IMR-90 (cell line): Measurements from ENCODE around the gene C1QTNF5. TPM values are rescaled to one million over a fixed set of nuclear protein-coding genes. Genes with fewer than 3 reads are reported as not detected.

Source experiments
- ATAC-seq: fragments of 200-7000 bp; cut with Tn5 transposase; 2 replicates; pipeline ENCODE4 v1.9.1; 2020; ENCODE audit warnings: low read depth, mild to moderate bottlenecking, moderate library complexity
- BruUV-seq: library from RNA; stranded (reverse); fragments of 400-500 nt; replicated peaks from 2 replicates; lab custom pipeline; 2021; lab: Mats Ljungman, UMichigan
- CTCF ChIA-PET: fragments of 300-600 bp; formaldehyde crosslinking; extraction: SDS; loops from one replicate; lab custom pipeline; 2021; ENCODE audit warnings: antibody characterized with exemption; lab: Yijun Ruan, JAX
- POLR2A ChIA-PET: fragments of 300-600 bp; sonication (Branson Sonifier 250); formaldehyde crosslinking; loops from one replicate; lab custom pipeline; 2022; ENCODE audit warnings: antibody characterized with exemption; ENCODE audit not compliant: unreplicated experiment; lab: Charles Lee
- DNase-seq: peaks from one replicate; pipeline ENCODE4 v3.0.0; 2013
- H2AFZ ChIP-seq: replicated peaks from 2 replicates; pipeline ENCODE3; 2013; ENCODE audit warnings: low read length, mild to moderate bottlenecking; ENCODE audit not compliant: poor library complexity
- H2AK5ac ChIP-seq: 2 replicates; pipeline ENCODE4 v1.6.1; 2013; ENCODE audit warnings: low read depth, low read length, inconsistent platforms
- H2AK9ac ChIP-seq: replicated peaks from 2 replicates; pipeline ENCODE3; 2013; ENCODE audit warnings: mild to moderate bottlenecking, low read depth, low read length, moderate library complexity; ENCODE audit not compliant: poor library complexity
- H2BK120ac ChIP-seq: 2 replicates; pipeline ENCODE4 v1.6.1; 2013; ENCODE audit warnings: low read depth, low read length, inconsistent platforms
- H2BK15ac ChIP-seq: 3 replicates; pipeline ENCODE4 v1.6.1; 2013; ENCODE audit warnings: low read depth, low read length, inconsistent platforms
- H2BK20ac ChIP-seq: 2 replicates; pipeline ENCODE4 v1.6.1; 2013; ENCODE audit warnings: low read depth, mild to moderate bottlenecking, inconsistent platforms, low read length, moderate library complexity
- H2BK5ac ChIP-seq: 2 replicates; pipeline ENCODE4 v1.6.1; 2013; ENCODE audit warnings: mild to moderate bottlenecking, low read depth, low read length, inconsistent platforms; ENCODE audit not compliant: poor library complexity, severe bottlenecking
- H3K14ac ChIP-seq: replicated peaks from 2 replicates; pipeline ENCODE4 v1.6.1; 2013; ENCODE audit warnings: low read depth, low read length, inconsistent platforms
- H3K18ac ChIP-seq: 2 replicates; pipeline ENCODE4 v1.6.1; 2013; ENCODE audit warnings: low read depth, low read length, control low read depth
- H3K23ac ChIP-seq: 2 replicates; pipeline ENCODE4 v1.6.1; 2013; ENCODE audit warnings: low read depth, low read length, inconsistent platforms
- H3K27ac ChIP-seq: 2 replicates; pipeline ENCODE4 v1.5.1; 2013; ENCODE audit warnings: mild to moderate bottlenecking, control low read depth, low read length; ENCODE audit not compliant: insufficient read depth
- H3K27me3 ChIP-seq: 2 replicates; pipeline ENCODE4 v1.6.1; 2013; ENCODE audit warnings: low read length; ENCODE audit not compliant: control insufficient read depth, insufficient read depth
- H3K36me3 ChIP-seq: 2 replicates; pipeline ENCODE4 v1.6.1; 2013; ENCODE audit warnings: low read length, mixed read lengths; ENCODE audit not compliant: control insufficient read depth, insufficient read depth
- H3K4ac ChIP-seq: 2 replicates; pipeline ENCODE4 v1.6.1; 2013; ENCODE audit warnings: low read depth, low read length, inconsistent platforms
- H3K4me1 ChIP-seq: 2 replicates; pipeline ENCODE4 v1.6.1; 2013; ENCODE audit warnings: low read length, mixed read lengths; ENCODE audit not compliant: control insufficient read depth, insufficient read depth
- H3K4me2 ChIP-seq: 2 replicates; pipeline ENCODE4 v1.6.1; 2013; ENCODE audit warnings: low read depth, mild to moderate bottlenecking, control low read depth, low read length, moderate library complexity
- H3K4me3 ChIP-seq: 2 replicates; pipeline ENCODE4 v1.5.1; 2013; ENCODE audit warnings: low read depth, mild to moderate bottlenecking, control low read depth, low read length, moderate library complexity; ENCODE audit not compliant: insufficient read depth
- H3K56ac ChIP-seq: 2 replicates; pipeline ENCODE4 v1.6.1; 2013; ENCODE audit warnings: low read length, inconsistent platforms; ENCODE audit not compliant: insufficient read depth; ENCODE audit errors: extremely low read depth
- H3K79me1 ChIP-seq, 2 experiments: 2 replicates each; pipeline ENCODE4 v1.6.1; 2013; ENCODE audit warnings: low read length in 2 of 2, inconsistent platforms in 1 of 2, low read depth in 1 of 2
- H3K9ac ChIP-seq: 2 replicates; pipeline ENCODE4 v1.6.1; 2013; ENCODE audit warnings: low read depth, low read length, control low read depth
- H3K9me1 ChIP-seq: 2 replicates; pipeline ENCODE4 v1.6.1; 2013; ENCODE audit warnings: low read length, inconsistent platforms; ENCODE audit not compliant: insufficient read depth
- H3K9me3 ChIP-seq: 2 replicates; pipeline ENCODE4 v1.6.1; 2013; ENCODE audit warnings: low read length; ENCODE audit not compliant: control insufficient read depth, insufficient read depth
- H4K20me1 ChIP-seq: 2 replicates; pipeline ENCODE4 v1.6.1; 2013; ENCODE audit warnings: low read length, inconsistent platforms; ENCODE audit not compliant: insufficient read depth
- H4K5ac ChIP-seq: 2 replicates; pipeline ENCODE4 v1.6.1; 2013; ENCODE audit warnings: mild to moderate bottlenecking, low read depth, low read length, control low read depth
- H4K8ac ChIP-seq, 2 experiments: 2 replicates each; pipeline ENCODE4 v1.6.1; 2013; ENCODE audit warnings: low read depth in 2 of 2, low read length in 2 of 2, control low read depth in 1 of 2, inconsistent platforms in 1 of 2
- H4K91ac ChIP-seq: 2 replicates; pipeline ENCODE4 v1.6.1; 2013; ENCODE audit warnings: low read depth, low read length, inconsistent platforms; ENCODE audit not compliant: insufficient read depth
- CEBPB ChIP-seq: IDR thresholded peaks from 2 replicates; pipeline ENCODE4 v1.6.1; 2012; ENCODE audit warnings: low read depth, low read length, improper control_type of control experiment
- CHD1 ChIP-seq: IDR thresholded peaks from 2 replicates; pipeline ENCODE4 v1.6.1; 2012; ENCODE audit warnings: low read depth, low read length, improper control_type of control experiment
- CTCF ChIP-seq: conservative IDR thresholded peaks from 2 replicates; pipeline ENCODE4 v1.5.1; 2012; ENCODE audit warnings: mild to moderate bottlenecking, low read depth, low read length, improper control_type of control experiment
- ELK1 ChIP-seq: fragments of 150-350 bp; IDR thresholded peaks from 2 replicates; pipeline ENCODE4 v1.6.1; 2016; ENCODE audit warnings: low read depth, mild to moderate bottlenecking, low read length, moderate library complexity, borderline replicate concordance
- MAFK ChIP-seq: IDR thresholded peaks from 2 replicates; pipeline ENCODE4 v1.6.1; 2012; ENCODE audit warnings: low read depth, low read length, improper control_type of control experiment
- MAZ ChIP-seq: IDR thresholded peaks from 2 replicates; pipeline ENCODE4 v1.6.1; 2012; ENCODE audit warnings: low read depth, mild to moderate bottlenecking, low read length, improper control_type of control experiment, moderate library complexity, borderline replicate concordance
- MXI1 ChIP-seq: IDR thresholded peaks from 2 replicates; pipeline ENCODE4 v1.6.1; 2012; ENCODE audit warnings: low read depth, mild to moderate bottlenecking, low read length, moderate library complexity, borderline replicate concordance
- NFE2L2 ChIP-seq: fragments of 150-350 bp; IDR thresholded peaks from 2 replicates; pipeline ENCODE4 v1.6.1; 2016; ENCODE audit warnings: low read depth, mild to moderate bottlenecking, low read length
- POLR2A ChIP-seq: IDR thresholded peaks from 2 replicates; pipeline ENCODE4 v1.6.1; 2012; ENCODE audit warnings: mild to moderate bottlenecking, low read depth, low read length
- RFX5 ChIP-seq: IDR thresholded peaks from 2 replicates; pipeline ENCODE4 v1.8.0; 2012; ENCODE audit warnings: low read depth, mild to moderate bottlenecking, low read length, moderate library complexity
- SMC3 ChIP-seq: fragments of 150-350 bp; IDR thresholded peaks from 2 replicates; pipeline ENCODE4 v1.6.1; 2016; ENCODE audit warnings: low read depth, mild to moderate bottlenecking, antibody characterized with exemption, low read length, moderate library complexity
- WGBS, 2 experiments: methylation state at CpG; one replicate each; pipeline versions ENCODE4 v1.1.5 to v1.1.7; 2013; ENCODE audit warnings: missing lambda C conversion rate in 2 of 2; ENCODE audit not compliant: insufficient read length in 1 of 2; ENCODE audit errors: extremely low coverage in 2 of 2; 5-methylcytosine and 5-hydroxymethylcytosine counted together
- dilution Hi-C: fragments of 300-500 bp; cut with HindIII; formaldehyde crosslinking; loops from one replicate; pipeline ENCODE4 v1.14.3; 2018; ENCODE audit warnings: low sequenced_read_pairs; ENCODE audit not compliant: unreplicated experiment
- in situ Hi-C: fragments of 300-500 bp; cut with MboI; formaldehyde crosslinking; loops from 3 replicates; pipeline ENCODE4 v1.14.3; 2019; ENCODE audit warnings: low sequenced_read_pairs, inconsistent platforms, mixed read lengths
- intact Hi-C: fragments of 100-400 bp; cut with micrococcal nuclease; formaldehyde crosslinking; loops from 2 replicates; pipeline ENCODE4 v1.10.0; 2022
- polyA plus RNA-seq, 3 experiments: library from polyadenylated mRNA; depleted of rRNA; stranded (reverse); fragments of >200 nt; gene quantifications; 2 replicates each; pipeline ENCODE4 v1.2.3, GENCODE V29; 2012; ENCODE audit warnings: low replicate concordance in 1 of 3
- total RNA-seq: library from RNA; depleted of rRNA; stranded (reverse); fragments of >200 nt; gene quantifications from 2 replicates; pipeline ENCODE4 v1.2.3, GENCODE V29; 2012

The C1QTNF5 gene
- total and polyA plus RNA-seq, 2 of the 4 experiments (the other 2 are of a cell fraction) = 2.0 to 5.4 TPM

- TF ChIP-seq CEBPB = no peak
These were observed 15.8 kb upstream of the C1QTNF5 start (continued) for GRCh38 chr11:119356349-119357031.

- ATAC-seq (no peak), DNase-seq (no peak)
- no peak overlapping the region for H3K4me2 ChIP-seq
- dilution Hi-C loops = no loop called here
- H3K4me1 ChIP-seq = no peaks in the 10 kb centered on the region
- H3K56ac ChIP-seq = no peak overlapping the region
- WGBS, 2 experiments = 100% methylated on average over 1 of the region's 9 CpGs; no CpG with 5 or more reads in 1 of the 2 experiments
- no peak overlapping the region for H3K23ac ChIP-seq
- H4K91ac ChIP-seq = no peak overlapping the region
- in situ Hi-C loops = loop anchor here (5.0 to 25.0 kb wide), 2 partner anchors 117 to 757 kb away; no protein-coding TSS in a partner anchor
- no peak overlapping the region for H4K8ac ChIP-seq
- ChIA-PET CTCF (interaction anchor here (0.8 to 2.9 kb wide), 17 partner anchors 9 to 119 kb away, joined by 3 to 32 read pairs (median 5); partner anchors contain the start of genes C1QTNF5 and USP2), POLR2A (interaction anchor here (0.7 to 1.2 kb wide), 2 partner anchors 120 to 985 kb away, joined by 3 to 6 read pairs; no protein-coding TSS in a partner anchor)
- no peak overlapping the region for H4K5ac ChIP-seq
- H3K9ac ChIP-seq = no peak overlapping the region
- no peaks in the 10 kb centered on the region for H3K9me3 ChIP-seq
- no TSS peak for BruUV-seq
- no peak overlapping the region for H3K4ac ChIP-seq
- no peak overlapping the region for H2BK15ac ChIP-seq
- H2AK9ac ChIP-seq = no peak overlapping the region
- H2BK5ac ChIP-seq = no peak overlapping the region
- no peak overlapping the region for H3K14ac ChIP-seq
- H3K18ac ChIP-seq = no peak overlapping the region
- H2AFZ ChIP-seq = no peak overlapping the region
- H3K79me1 ChIP-seq = no peaks in the 10 kb centered on the region
- no peaks in the 10 kb centered on the region for H4K20me1 ChIP-seq
- intact Hi-C loops = no loop called here
- H3K36me3 ChIP-seq = no peaks in the 10 kb centered on the region
- peaks cover 10% of the 10 kb centered on the region for H3K27me3 ChIP-seq
- no peak overlapping the region for H2AK5ac ChIP-seq
- no peak overlapping the region for H2BK20ac ChIP-seq
- no peak overlapping the region for H3K4me3 ChIP-seq
- no peaks in the 10 kb centered on the region for H3K9me1 ChIP-seq
- H2BK120ac ChIP-seq = no peak overlapping the region
- no peak overlapping the region for H3K27ac ChIP-seq
- no peak for TF ChIP-seq CHD1
- TF ChIP-seq CEBPB = no peak
- TF ChIP-seq NFE2L2 = no peak
- TF ChIP-seq MXI1 = no peak
- TF ChIP-seq POLR2A = no peak
- TF ChIP-seq RFX5 = no peak
- TF ChIP-seq MAFK = no peak
- no peak for TF ChIP-seq ELK1
- no peak for TF ChIP-seq SMC3
- TF ChIP-seq CTCF = no peak
- TF ChIP-seq MAZ = no peak
These were observed 14.6 kb upstream of the C1QTNF5 start for GRCh38 chr11:119355091-119355843.
